NCI-H2227 treated with DMSO at 0.1 percent for 48 hours (cell line): ENCODE results near the gene THSD4.
"Not testable (repeated sequence)": the region's sequence is repeated elsewhere in the genome, so short reads cannot be mapped to it uniquely, and the experiment has no call there.

ENCODE experiments used
- DNase-seq: peaks from one replicate; lab custom pipeline; 2025; lab: John Stamatoyannopoulos, UW

THSD4 gene

GRCh38 chr15:71723344-71723743 lies 608.1 kb downstream of the THSD4 start:
- DNase-seq = no peak

- not testable (repeated sequence) for DNase-seq
Observed at GRCh38 chr15:71725207-71725955, 610.1 kb downstream of the THSD4 start.

GRCh38 chr15:71728881-71729280 lies 613.6 kb downstream of the THSD4 start:
- no peak for DNase-seq

- DNase-seq = no peak
Observed at GRCh38 chr15:71729319-71729718, 614.0 kb downstream of the THSD4 start.

GRCh38 chr15:71730277-71731144 lies 615.2 kb downstream of the THSD4 start:
- peak; percentile 33 for DNase-seq

- DNase-seq = peak; percentile 16
Observed at GRCh38 chr15:71732636-71733035, 617.4 kb downstream of the THSD4 start.

GRCh38 chr15:71733122-71733521 lies 617.9 kb downstream of the THSD4 start:
- DNase-seq = no peak

- DNase-seq = no peak
Observed at GRCh38 chr15:71734709-71735384, 619.6 kb downstream of the THSD4 start.

GRCh38 chr15:71735385-71735757 lies 620.1 kb downstream of the THSD4 start:
- no peak for DNase-seq

- DNase-seq = no peak
Observed at GRCh38 chr15:71736286-71736947, 621.1 kb downstream of the THSD4 start.

GRCh38 chr15:71737761-71738160 lies 622.5 kb downstream of the THSD4 start:
- no peak for DNase-seq

- DNase-seq = no peak
Observed at GRCh38 chr15:71739355-71739754, 624.1 kb downstream of the THSD4 start.

- DNase-seq = no peak
Observed at GRCh38 chr15:71742964-71743363, 627.7 kb downstream of the THSD4 start.

GRCh38 chr15:71743861-71744382 lies 628.7 kb downstream of the THSD4 start:
- peak; percentile 1 for DNase-seq

- DNase-seq = no peak
Observed at GRCh38 chr15:71746719-71747118, 631.4 kb downstream of the THSD4 start.

GRCh38 chr15:71747128-71748083 lies 632.1 kb downstream of the THSD4 start:
- DNase-seq = no peak

- no peak for DNase-seq
Observed at GRCh38 chr15:71748293-71748718, 633.0 kb downstream of the THSD4 start.

- DNase-seq = no peak
Observed at GRCh38 chr15:71749500-71749899, 634.2 kb downstream of the THSD4 start.

GRCh38 chr15:71752128-71752527 lies 636.9 kb downstream of the THSD4 start:
- no peak for DNase-seq

GRCh38 chr15:71752604-71753289 lies 637.5 kb downstream of the THSD4 start:
- DNase-seq = no peak
